SK-N-SH (cell line): ENCODE measurements around the gene GRHL3. TPM values are rescaled to one million over a fixed set of nuclear protein-coding genes. Genes with fewer than 3 reads are reported as not detected.

Source experiments
- CTCF ChIA-PET: fragments of 300-600, 350-600 bp; formaldehyde crosslinking; extraction: SDS; loops from one replicate; lab custom pipeline; 2021; lab: Yijun Ruan, JAX
- POLR2A ChIA-PET: fragments of 350-600 bp; sonication (Branson Sonifier 250); formaldehyde crosslinking; extraction: SDS; loops from one replicate; lab custom pipeline; 2020; ENCODE audit warnings: antibody characterized with exemption, inconsistent platforms; lab: Yijun Ruan, JAX
- DNase-seq: peaks from one replicate; pipeline ENCODE4 v3.0.0; 2012
- H2AFZ ChIP-seq: fragments of 200-600 bp; sonication (generic); 2 replicates; pipeline ENCODE4 v1.8.1; 2016; ENCODE audit warnings: antibody characterized with exemption, mild to moderate bottlenecking, low read depth
- H3F3A ChIP-seq: fragments of 200-600 bp; sonication (generic); replicated peaks from 2 replicates; pipeline ENCODE3; 2016; ENCODE audit warnings: antibody characterized with exemption, mild to moderate bottlenecking; ENCODE audit not compliant: insufficient read depth
- H3K27ac ChIP-seq, 2 experiments: fragments of 200-500 bp in 1 of 2; fragments of 200-600 bp in 1 of 2; sonication (Bioruptor generic) in 1 of 2; sonication (generic), shearing (Covaris generic) in 1 of 2; 2 replicates each; pipeline versions ENCODE4 v1.5.1 to v1.6.1; 2014 to 2016; ENCODE audit warnings: low read depth in 2 of 2, inconsistent platforms in 1 of 2, low read length in 1 of 2, mild to moderate bottlenecking in 1 of 2, mixed read lengths in 1 of 2
- H3K27me3 ChIP-seq: fragments of 200-600 bp; sonication (generic), shearing (Covaris generic); 2 replicates; pipeline ENCODE4 v1.6.1; 2016; ENCODE audit warnings: mixed run types; ENCODE audit not compliant: insufficient read depth
- H3K36me3 ChIP-seq, 2 experiments: fragments of 200-500 bp in 1 of 2; fragments of 200-600 bp in 1 of 2; sonication (Bioruptor generic) in 1 of 2; sonication (generic) in 1 of 2; replicated peaks in 1 of 2; 2 replicates each; pipeline versions ENCODE3 to v1.5.1; 2014 to 2016; ENCODE audit warnings: low read length in 1 of 2, mild to moderate bottlenecking in 1 of 2; ENCODE audit not compliant: insufficient read depth in 2 of 2, control insufficient read depth in 1 of 2
- H3K4me1 ChIP-seq, 2 experiments: fragments of 200-500 bp in 1 of 2; fragments of 200-600 bp in 1 of 2; sonication (Bioruptor generic) in 1 of 2; sonication (generic), shearing (Covaris generic) in 1 of 2; 2 replicates each; pipeline versions ENCODE4 v1.5.1 to v1.6.1; 2014 to 2016; ENCODE audit warnings: low read depth in 1 of 2, low read length in 1 of 2, mixed run types in 1 of 2; ENCODE audit not compliant: insufficient read depth in 2 of 2, control insufficient read depth in 1 of 2
- H3K4me2 ChIP-seq: fragments of 200-600 bp; sonication (generic), shearing (Covaris generic); 2 replicates; pipeline ENCODE4 v1.6.1; 2017; ENCODE audit warnings: mixed run types
- H3K4me3 ChIP-seq, 2 experiments: fragments of 200-500 bp in 1 of 2; fragments of 200-600 bp in 1 of 2; sonication (Bioruptor generic) in 1 of 2; sonication (generic), shearing (Covaris generic) in 1 of 2; 2 replicates each; pipeline versions ENCODE4 v1.5.1 to v1.8.1; 2014 to 2016; ENCODE audit warnings: low read depth in 2 of 2, inconsistent platforms in 1 of 2, low read length in 1 of 2, mild to moderate bottlenecking in 1 of 2, mixed read lengths in 1 of 2, moderate library complexity in 1 of 2
- H3K79me2 ChIP-seq: fragments of 200-600 bp; sonication (generic); 2 replicates; pipeline ENCODE4 v1.8.1; 2017; ENCODE audit warnings: mild to moderate bottlenecking; ENCODE audit not compliant: insufficient read depth
- H3K9ac ChIP-seq: fragments of 200-600 bp; sonication (generic); 2 replicates; pipeline ENCODE4 v1.6.1; 2017; ENCODE audit warnings: mixed run types
- H3K9me2 ChIP-seq: fragments of 200-600 bp; sonication (generic); 2 replicates; pipeline ENCODE4 v1.6.1; 2017; ENCODE audit warnings: mixed run types
- H3K9me3 ChIP-seq: fragments of 200-600 bp; sonication (generic); 2 replicates; pipeline ENCODE4 v1.6.1; 2017; ENCODE audit warnings: mixed run types, mild to moderate bottlenecking, moderate library complexity
- H4K20me1 ChIP-seq: fragments of 200-600 bp; sonication (generic); 2 replicates; pipeline ENCODE4 v1.6.1; 2017; ENCODE audit warnings: mild to moderate bottlenecking, mixed run types; ENCODE audit not compliant: insufficient read depth
- CHD2 ChIP-seq: fragments of 150-350 bp; IDR thresholded peaks from 2 replicates; pipeline ENCODE4 v1.6.1; 2018; ENCODE audit warnings: low read length; ENCODE audit not compliant: partially characterized antibody
- FOXM1 ChIP-seq: IDR thresholded peaks from 2 replicates; pipeline ENCODE4 v1.4.0; 2012; ENCODE audit warnings: low read depth, mild to moderate bottlenecking
- NRF1 ChIP-seq: IDR thresholded peaks from 2 replicates; pipeline ENCODE4 v1.6.1; 2012; ENCODE audit warnings: low read depth, mild to moderate bottlenecking, low read length
- PBX3 ChIP-seq: IDR thresholded peaks from 2 replicates; pipeline ENCODE4; 2012
- WGBS: methylation state at CpG from one replicate; pipeline ENCODE4 v1.1.6; 2017; ENCODE audit warnings: low lambda C conversion rate; 5-methylcytosine and 5-hydroxymethylcytosine counted together
- polyA plus RNA-seq, 3 experiments: library from polyadenylated mRNA; depleted of rRNA; stranded (reverse); fragments of >200 nt; gene quantifications; 2 replicates each; pipeline ENCODE4 v1.2.3, GENCODE V29; 2012
- TF ChIP-seq, protein P1 (sequence below): fragments of 200-600 bp; sonication (generic); IDR thresholded peaks from 2 replicates; pipeline ENCODE4 v1.6.1; 2017; ENCODE audit warnings: antibody characterized with exemption, mild to moderate bottlenecking, moderate library complexity
- TF ChIP-seq, protein P2 (sequence below): IDR thresholded peaks from 2 replicates; pipeline ENCODE4 v1.6.1; 2012; ENCODE audit warnings: mild to moderate bottlenecking, low read depth, low read length, moderate library complexity

GRHL3 gene
- polyA plus RNA-seq, 1 of the 3 experiments (the other 2 are of a cell fraction), result 0.05 TPM

DNA sequence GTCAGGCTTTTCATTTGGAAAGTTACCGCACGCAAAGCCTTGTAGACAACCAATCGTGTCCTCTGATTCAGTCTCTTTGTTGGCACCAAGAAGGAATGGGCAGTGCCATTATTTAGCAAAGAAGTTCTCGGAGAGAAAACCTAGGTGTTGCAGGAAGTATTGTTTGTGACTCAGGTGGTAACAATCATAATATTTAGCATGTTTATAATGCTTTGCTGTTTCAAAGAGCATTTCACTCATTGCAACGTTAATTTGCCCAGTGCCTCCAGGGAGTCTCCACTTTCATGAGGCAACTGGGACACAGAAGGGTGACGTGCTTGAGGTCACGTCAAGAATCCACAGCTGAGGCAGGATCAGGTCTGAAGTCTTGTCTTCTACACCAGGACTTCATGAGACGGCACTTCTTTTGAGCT lies 63.0 kb downstream of the GRHL3 start:
- H3K36me3 ChIP-seq, result peaks cover 0 to 13% of the 10 kb centered on the region in 2 experiments
- no peak overlapping the region for H3K9ac ChIP-seq
- no peak overlapping the region for H3K27ac ChIP-seq
- no peak overlapping the region for H3K4me3 ChIP-seq
- H4K20me1 ChIP-seq, result no peaks in the 10 kb centered on the region
- 89% methylated on average over 8 of the region's 8 CpGs for WGBS
- peaks cover 3 to 7% of the 10 kb centered on the region in 2 experiments; a peak in 2 of 4 replicates for H3K4me1 ChIP-seq
- ChIA-PET CTCF (interaction anchor here (0.6 to 8.9 kb wide), 8 partner anchors 9 to 253 kb away, joined by 3 to 106 read pairs (median 4); no protein-coding TSS in a partner anchor), POLR2A (interaction anchor here (0.6 kb wide), 1 partner anchor 190 kb away, joined by 3 read pairs; no protein-coding TSS in a partner anchor)
- H3K27me3 ChIP-seq, result no peaks in the 10 kb centered on the region
- H2AFZ ChIP-seq, result no peak overlapping the region
- no peak for DNase-seq
- no peaks in the 10 kb centered on the region for H3F3A ChIP-seq
- H3K9me2 ChIP-seq, result no peaks in the 10 kb centered on the region
- no peaks in the 10 kb centered on the region for H3K79me2 ChIP-seq
- H3K9me3 ChIP-seq, result no peaks in the 10 kb centered on the region
- H3K4me2 ChIP-seq, result no peak overlapping the region
- TF ChIP-seq CHD2, result no peak
- no peak for TF ChIP-seq PBX3
- TF ChIP-seq, protein P1, sequence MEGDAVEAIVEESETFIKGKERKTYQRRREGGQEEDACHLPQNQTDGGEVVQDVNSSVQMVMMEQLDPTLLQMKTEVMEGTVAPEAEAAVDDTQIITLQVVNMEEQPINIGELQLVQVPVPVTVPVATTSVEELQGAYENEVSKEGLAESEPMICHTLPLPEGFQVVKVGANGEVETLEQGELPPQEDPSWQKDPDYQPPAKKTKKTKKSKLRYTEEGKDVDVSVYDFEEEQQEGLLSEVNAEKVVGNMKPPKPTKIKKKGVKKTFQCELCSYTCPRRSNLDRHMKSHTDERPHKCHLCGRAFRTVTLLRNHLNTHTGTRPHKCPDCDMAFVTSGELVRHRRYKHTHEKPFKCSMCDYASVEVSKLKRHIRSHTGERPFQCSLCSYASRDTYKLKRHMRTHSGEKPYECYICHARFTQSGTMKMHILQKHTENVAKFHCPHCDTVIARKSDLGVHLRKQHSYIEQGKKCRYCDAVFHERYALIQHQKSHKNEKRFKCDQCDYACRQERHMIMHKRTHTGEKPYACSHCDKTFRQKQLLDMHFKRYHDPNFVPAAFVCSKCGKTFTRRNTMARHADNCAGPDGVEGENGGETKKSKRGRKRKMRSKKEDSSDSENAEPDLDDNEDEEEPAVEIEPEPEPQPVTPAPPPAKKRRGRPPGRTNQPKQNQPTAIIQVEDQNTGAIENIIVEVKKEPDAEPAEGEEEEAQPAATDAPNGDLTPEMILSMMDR, result no peak
- no peak for TF ChIP-seq FOXM1

- DNase-seq, result no peak
- H3K79me2 ChIP-seq, result no peaks in the 10 kb centered on the region
- peaks cover 0 to 11% of the 10 kb centered on the region in 2 experiments for H3K36me3 ChIP-seq
- no peaks in the 10 kb centered on the region for H3K9me3 ChIP-seq
- H4K20me1 ChIP-seq, result no peaks in the 10 kb centered on the region
- H3K4me3 ChIP-seq, result no peak overlapping the region
- TF ChIP-seq, protein P2, sequence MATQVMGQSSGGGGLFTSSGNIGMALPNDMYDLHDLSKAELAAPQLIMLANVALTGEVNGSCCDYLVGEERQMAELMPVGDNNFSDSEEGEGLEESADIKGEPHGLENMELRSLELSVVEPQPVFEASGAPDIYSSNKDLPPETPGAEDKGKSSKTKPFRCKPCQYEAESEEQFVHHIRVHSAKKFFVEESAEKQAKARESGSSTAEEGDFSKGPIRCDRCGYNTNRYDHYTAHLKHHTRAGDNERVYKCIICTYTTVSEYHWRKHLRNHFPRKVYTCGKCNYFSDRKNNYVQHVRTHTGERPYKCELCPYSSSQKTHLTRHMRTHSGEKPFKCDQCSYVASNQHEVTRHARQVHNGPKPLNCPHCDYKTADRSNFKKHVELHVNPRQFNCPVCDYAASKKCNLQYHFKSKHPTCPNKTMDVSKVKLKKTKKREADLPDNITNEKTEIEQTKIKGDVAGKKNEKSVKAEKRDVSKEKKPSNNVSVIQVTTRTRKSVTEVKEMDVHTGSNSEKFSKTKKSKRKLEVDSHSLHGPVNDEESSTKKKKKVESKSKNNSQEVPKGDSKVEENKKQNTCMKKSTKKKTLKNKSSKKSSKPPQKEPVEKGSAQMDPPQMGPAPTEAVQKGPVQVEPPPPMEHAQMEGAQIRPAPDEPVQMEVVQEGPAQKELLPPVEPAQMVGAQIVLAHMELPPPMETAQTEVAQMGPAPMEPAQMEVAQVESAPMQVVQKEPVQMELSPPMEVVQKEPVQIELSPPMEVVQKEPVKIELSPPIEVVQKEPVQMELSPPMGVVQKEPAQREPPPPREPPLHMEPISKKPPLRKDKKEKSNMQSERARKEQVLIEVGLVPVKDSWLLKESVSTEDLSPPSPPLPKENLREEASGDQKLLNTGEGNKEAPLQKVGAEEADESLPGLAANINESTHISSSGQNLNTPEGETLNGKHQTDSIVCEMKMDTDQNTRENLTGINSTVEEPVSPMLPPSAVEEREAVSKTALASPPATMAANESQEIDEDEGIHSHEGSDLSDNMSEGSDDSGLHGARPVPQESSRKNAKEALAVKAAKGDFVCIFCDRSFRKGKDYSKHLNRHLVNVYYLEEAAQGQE, result no peak
- TF ChIP-seq CHD2, result no peak
- TF ChIP-seq NRF1, result no peak
- H2AFZ ChIP-seq, result no peak overlapping the region
- H3K27me3 ChIP-seq, result no peaks in the 10 kb centered on the region
- H3K27ac ChIP-seq, result no peak overlapping the region
- no peaks in the 10 kb centered on the region for H3K9me2 ChIP-seq
- no peak overlapping the region for H3K4me2 ChIP-seq
- ChIA-PET CTCF (interaction anchor here (1.4 to 8.9 kb wide), 3 partner anchors 8 to 252 kb away, joined by 4 to 106 read pairs (median 5); no protein-coding TSS in a partner anchor), POLR2A (no interaction called here)
- WGBS, result 79% methylated on average over 2 of the region's 2 CpGs
- H3K4me1 ChIP-seq, result peaks cover 3 to 7% of the 10 kb centered on the region in 2 experiments; a peak in 2 of 4 replicates
- H3F3A ChIP-seq, result no peaks in the 10 kb centered on the region
- no peak overlapping the region for H3K9ac ChIP-seq
These were observed 64.3 kb downstream of the GRHL3 start for GRCh38 chr1:24383381-24383940.
